K562 (cell line): ENCODE data around the gene TMEM218. TPM values are rescaled to one million over a fixed set of nuclear protein-coding genes. Genes with fewer than 3 reads are reported as not detected.

Source experiments
- ATAC-seq: fragments of 200-7000 bp; cut with Tn5 transposase; 3 replicates; pipeline ENCODE4 v1.9.1; 2020; ENCODE audit warnings: moderate library complexity
- BruUV-seq: library from RNA; stranded (reverse); fragments of 400-500 nt; replicated peaks from 2 replicates; lab custom pipeline; 2021; lab: Mats Ljungman, UMichigan
- CTCF ChIA-PET: fragments of 300-600 bp; formaldehyde crosslinking; extraction: SDS; loops from one replicate; lab custom pipeline; 2021; ENCODE audit warnings: low intra/inter-chr PET ratio; lab: Yijun Ruan, JAX
- POLR2A ChIA-PET: fragments of 300-600, 350-650 bp; sonication (Branson Sonifier 250); formaldehyde crosslinking; extraction: SDS; loops from one replicate; lab custom pipeline; 2021; ENCODE audit warnings: antibody characterized with exemption, inconsistent platforms; lab: Yijun Ruan, JAX
- DNase-seq, 4 experiments: peaks; one replicate each; pipeline versions ENCODE4 v3.0.0 to v3.0.0-alpha.2; 2011 to 2018; ENCODE audit warnings: low spot score in 3 of 4, mixed read lengths in 3 of 4; ENCODE audit errors: extremely low read depth in 1 of 4
- FAIRE-seq: peaks from 2 replicates; lab custom pipeline; 2011; peaks lifted over from hg19 to GRCh38; lab: Jason Lieb, UNC
- H2AFZ ChIP-seq: 2 replicates; pipeline ENCODE4 v1.6.0; 2011; ENCODE audit warnings: low read depth, low read length, control low read depth, inconsistent platforms
- H3K27ac ChIP-seq: fragments of 200-600 bp; 3 replicates; pipeline ENCODE4 v1.8.0; 2011; ENCODE audit warnings: low read depth, mild to moderate bottlenecking, control low read depth, inconsistent platforms, low read length, moderate library complexity, mixed read lengths; ENCODE audit errors: extremely low read depth
- H3K27me3 ChIP-seq, 2 experiments: fragments of 300-600 bp in 1 of 2; 2 replicates in 1 of 2; 3 replicates in 1 of 2; pipeline versions ENCODE4 v1.6.0 to v1.8.0; 2011; ENCODE audit warnings: inconsistent platforms in 2 of 2, low read length in 2 of 2, mild to moderate bottlenecking in 1 of 2, mixed read lengths in 1 of 2, moderate library complexity in 1 of 2; ENCODE audit not compliant: control insufficient read depth in 2 of 2, insufficient read depth in 2 of 2
- H3K36me3 ChIP-seq: fragments of 300-600 bp; 3 replicates; pipeline ENCODE4 v1.8.0; 2011; ENCODE audit warnings: mild to moderate bottlenecking, low read length, inconsistent platforms; ENCODE audit not compliant: control insufficient read depth, insufficient read depth
- H3K4me1 ChIP-seq, 2 experiments: fragments of 200-600 bp in 1 of 2; replicated peaks in 1 of 2; 2 replicates in 1 of 2; 3 replicates in 1 of 2; pipeline versions ENCODE4 v1.5.1 to v1.8.0; 2011; ENCODE audit warnings: inconsistent platforms in 2 of 2, low read length in 2 of 2, mild to moderate bottlenecking in 1 of 2, mixed read lengths in 1 of 2, moderate library complexity in 1 of 2; ENCODE audit not compliant: control insufficient read depth in 2 of 2, insufficient read depth in 2 of 2
- H3K4me2 ChIP-seq: 2 replicates; pipeline ENCODE4 v1.6.1; 2011; ENCODE audit warnings: low read length, control low read depth, inconsistent platforms, mixed read lengths; ENCODE audit not compliant: insufficient read depth
- H3K4me3 ChIP-seq: fragments of 200-600 bp; sonication (generic), shearing (Covaris generic); 2 replicates; pipeline ENCODE4 v1.5.1; 2016; ENCODE audit warnings: control low read depth, inconsistent platforms
- H3K79me2 ChIP-seq: fragments of 200-600 bp; 3 replicates; pipeline ENCODE4 v1.8.0; 2011; ENCODE audit warnings: low read length, inconsistent platforms; ENCODE audit not compliant: control insufficient read depth, insufficient read depth
- H3K9ac ChIP-seq, 2 experiments: 2 replicates each; pipeline versions ENCODE4 v1.6.0 to v1.6.1; 2011; ENCODE audit warnings: low read depth in 2 of 2, low read length in 2 of 2, control low read depth in 1 of 2, inconsistent platforms in 1 of 2, mild to moderate bottlenecking in 1 of 2, mixed read lengths in 1 of 2; ENCODE audit not compliant: insufficient read depth in 1 of 2
- H3K9me1 ChIP-seq: one replicate; pipeline ENCODE4 v1.6.0; 2011; ENCODE audit warnings: inconsistent platforms, mild to moderate bottlenecking, low read length, moderate library complexity; ENCODE audit not compliant: control insufficient read depth, insufficient read depth
- H3K9me3 ChIP-seq: replicated peaks from 2 replicates; pipeline ENCODE4 v1.5.1; 2011; ENCODE audit warnings: low read depth, low read length, inconsistent platforms; ENCODE audit not compliant: control insufficient read depth, insufficient read depth
- H4K20me1 ChIP-seq: replicated peaks from 2 replicates; pipeline ENCODE4 v1.6.1; 2011; ENCODE audit warnings: low read length, inconsistent platforms, mixed read lengths; ENCODE audit not compliant: control insufficient read depth, insufficient read depth
- CBFB ChIP-seq: sonication (generic); formaldehyde crosslinking; IDR thresholded peaks from 2 replicates; pipeline ENCODE4 v1.4.0; 2020; ENCODE audit warnings: mild to moderate bottlenecking, missing genetic modification reagents
- FIP1L1 ChIP-seq: fragments of 200-400 bp; formaldehyde crosslinking; IDR thresholded peaks from 2 replicates; pipeline ENCODE4 v1.6.1; 2018; ENCODE audit warnings: mild to moderate bottlenecking, low read depth, low read length; ENCODE audit not compliant: poor library complexity, severe bottlenecking
- HDAC2 ChIP-seq: fragments of 450-650 bp; IDR thresholded peaks from 2 replicates; pipeline ENCODE4 v1.6.1; 2016; ENCODE audit warnings: mild to moderate bottlenecking
- HMBOX1 ChIP-seq: sonication (generic); IDR thresholded peaks from 2 replicates; pipeline ENCODE4 v1.6.1; 2016
- KAT7 ChIP-seq: sonication (generic); formaldehyde crosslinking; IDR thresholded peaks from 2 replicates; pipeline ENCODE4 v1.8.0; 2022; ENCODE audit warnings: missing genetic modification reagents, mild to moderate bottlenecking, borderline replicate concordance
- LARP7 ChIP-seq: fragments of 450-650 bp; IDR thresholded peaks from 2 replicates; pipeline ENCODE4 v1.6.1; 2016
- NUFIP1 ChIP-seq: fragments of 450-650 bp; IDR thresholded peaks from 2 replicates; pipeline ENCODE4 v1.6.1; 2018; ENCODE audit not compliant: partially characterized antibody
- OTX1 ChIP-seq: fragments of 450-650 bp; formaldehyde crosslinking; IDR thresholded peaks from 2 replicates; pipeline ENCODE4 v1.4.0; 2022; ENCODE audit warnings: mild to moderate bottlenecking
- PHB ChIP-seq: fragments of 250-450 bp; sonication (Bioruptor Pico); IDR thresholded peaks from 2 replicates; pipeline ENCODE4 v1.5.0; 2021
- PREB ChIP-seq: sonication (generic); formaldehyde crosslinking; IDR thresholded peaks from 2 replicates; pipeline ENCODE4 v1.8.1; 2023; ENCODE audit warnings: mild to moderate bottlenecking, missing genetic modification reagents
- PURB ChIP-seq: sonication (generic); formaldehyde crosslinking; IDR thresholded peaks from 2 replicates; pipeline ENCODE4 v1.9.0; 2021; ENCODE audit warnings: low read depth, mild to moderate bottlenecking, missing genetic modification reagents
- RBBP5 ChIP-seq: fragments of 200-600 bp; sonication (generic); IDR thresholded peaks from 2 replicates; pipeline ENCODE4 v1.6.1; 2012; ENCODE audit warnings: borderline replicate concordance, mild to moderate bottlenecking, low read length, control low read depth, inconsistent platforms; ENCODE audit not compliant: insufficient read depth, poor library complexity, severe bottlenecking
- TAF15 ChIP-seq: fragments of 200-400 bp; formaldehyde crosslinking; IDR thresholded peaks from 2 replicates; pipeline ENCODE4 v1.6.1; 2017; ENCODE audit warnings: mild to moderate bottlenecking, low read depth, low read length, moderate library complexity
- TGIF2 ChIP-seq: sonication (generic); formaldehyde crosslinking; IDR thresholded peaks from 2 replicates; pipeline ENCODE4 v1.8.1; 2022; ENCODE audit warnings: mild to moderate bottlenecking, missing genetic modification reagents, moderate library complexity
- WGBS: fragments of 100-300 bp; shearing (Covaris generic); methylation state at CpG from one replicate; pipeline ENCODE4 v1.1.6; 2016; ENCODE audit warnings: low coverage, mixed read lengths; ENCODE audit not compliant: insufficient coverage; ENCODE audit errors: missing lambda C conversion rate; 5-methylcytosine and 5-hydroxymethylcytosine counted together
- in situ Hi-C: fragments of 300-500 bp; cut with MboI; formaldehyde crosslinking; loops from 4 replicates; pipeline ENCODE4 v1.15.0; 2018; ENCODE audit warnings: inconsistent platforms, mixed read lengths
- intact Hi-C: fragments of 100-400 bp; cut with micrococcal nuclease; formaldehyde crosslinking; loops from 2 replicates; pipeline ENCODE4 v1.14.2; 2022
- polyA plus RNA-seq, 8 experiments: library from polyadenylated mRNA; depleted of rRNA in 4 of 8; stranded (reverse) in 5 of 8; unstranded in 3 of 8; fragments of >200 nt; fragmentation: Nextera tagmentation in 2 of 8; fragmentation: Illumina TruSeq in 1 of 8; extraction: Ambion mirVana in 2 of 8; extraction: Trizol in 1 of 8; gene quantifications; 2 replicates each; pipeline versions ENCODE4 v1.2.1 to v1.2.3, GENCODE V29; 2011 to 2014; ENCODE audit warnings: inconsistent platforms in 1 of 8, missing spikeins in 1 of 8
- total RNA-seq, 7 experiments: library from RNA; depleted of rRNA in 6 of 7; stranded (reverse); fragments of >200 nt in 6 of 7; fragmentation: Illumina TruSeq in 2 of 7; extraction: Trizol in 2 of 7; gene quantifications; 2 replicates each; pipeline versions ENCODE4 v1.2.1 to v1.2.3, GENCODE V29; 2011 to 2021; ENCODE audit warnings: low replicate concordance in 1 of 7
- TF ChIP-seq, protein P1 (sequence below): fragments of 250-450 bp; sonication (Bioruptor Pico); IDR thresholded peaks from 2 replicates; pipeline ENCODE4 v1.4.0; 2020; ENCODE audit warnings: mild to moderate bottlenecking, moderate library complexity, borderline replicate concordance

The TMEM218 gene
- total and polyA plus RNA-seq, 9 of the 15 experiments (the other 6 are each of a cell fraction or from before 2014, with no cell fraction given), result 13.4 to 32.2 (median 25.4) TPM

DNA sequence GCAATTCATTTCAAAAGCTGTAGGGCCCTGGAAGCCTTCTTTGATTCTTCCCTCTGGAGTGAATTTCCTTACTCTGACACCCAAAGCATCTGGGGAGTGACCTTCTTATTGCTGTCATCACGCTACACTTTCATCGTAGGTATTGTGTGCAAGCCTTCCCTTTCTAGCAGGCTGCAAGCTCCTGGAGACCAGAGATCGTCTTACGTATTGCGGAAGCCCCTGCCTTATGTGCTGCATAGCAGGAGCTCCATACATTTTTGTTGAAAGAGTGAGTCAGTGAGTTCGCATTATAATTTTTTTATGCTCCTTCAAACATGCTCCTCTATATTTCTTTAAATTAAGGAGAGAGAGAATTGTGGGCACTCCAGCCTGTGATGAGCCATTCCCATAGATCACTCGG lies 21.2 kb upstream of the TMEM218 start:
- Histone ChIP-seq H4K20me1 (no peaks in the 10 kb centered on the region), H3K4me2 (no peak overlapping the region), H3K9ac (no peak overlapping the region), H3K4me1 (no peaks in the 10 kb centered on the region), H3K79me2 (no peaks in the 10 kb centered on the region), H2AFZ (no peak overlapping the region), H3K36me3 (no peaks in the 10 kb centered on the region), H3K9me3 (no peaks in the 10 kb centered on the region), H3K27ac (no peak overlapping the region), H3K9me1 (no peaks in the 10 kb centered on the region), H3K27me3 (peaks cover 18 to 31% of the 10 kb centered on the region in 2 experiments), H3K4me3 (no peak overlapping the region)
- BruUV-seq, result no TSS peak
- in situ Hi-C loops (no loop called here), intact Hi-C loops (no loop called here)
- DNase-seq (no peak), FAIRE-seq (no peak), ATAC-seq (no peak)
- ChIA-PET POLR2A (no interaction called here), CTCF (no interaction called here)
- TF ChIP-seq KAT7 (CRISPR knock-in tag), result no peak
- TF ChIP-seq CBFB, result no peak
- TF ChIP-seq OTX1 (CRISPR knock-in tag), result no peak
- TF ChIP-seq, protein P1, sequence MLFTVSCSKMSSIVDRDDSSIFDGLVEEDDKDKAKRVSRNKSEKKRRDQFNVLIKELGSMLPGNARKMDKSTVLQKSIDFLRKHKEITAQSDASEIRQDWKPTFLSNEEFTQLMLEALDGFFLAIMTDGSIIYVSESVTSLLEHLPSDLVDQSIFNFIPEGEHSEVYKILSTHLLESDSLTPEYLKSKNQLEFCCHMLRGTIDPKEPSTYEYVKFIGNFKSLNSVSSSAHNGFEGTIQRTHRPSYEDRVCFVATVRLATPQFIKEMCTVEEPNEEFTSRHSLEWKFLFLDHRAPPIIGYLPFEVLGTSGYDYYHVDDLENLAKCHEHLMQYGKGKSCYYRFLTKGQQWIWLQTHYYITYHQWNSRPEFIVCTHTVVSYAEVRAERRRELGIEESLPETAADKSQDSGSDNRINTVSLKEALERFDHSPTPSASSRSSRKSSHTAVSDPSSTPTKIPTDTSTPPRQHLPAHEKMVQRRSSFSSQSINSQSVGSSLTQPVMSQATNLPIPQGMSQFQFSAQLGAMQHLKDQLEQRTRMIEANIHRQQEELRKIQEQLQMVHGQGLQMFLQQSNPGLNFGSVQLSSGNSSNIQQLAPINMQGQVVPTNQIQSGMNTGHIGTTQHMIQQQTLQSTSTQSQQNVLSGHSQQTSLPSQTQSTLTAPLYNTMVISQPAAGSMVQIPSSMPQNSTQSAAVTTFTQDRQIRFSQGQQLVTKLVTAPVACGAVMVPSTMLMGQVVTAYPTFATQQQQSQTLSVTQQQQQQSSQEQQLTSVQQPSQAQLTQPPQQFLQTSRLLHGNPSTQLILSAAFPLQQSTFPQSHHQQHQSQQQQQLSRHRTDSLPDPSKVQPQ (CRISPR knock-in tag), result no peak
- no peak for TF ChIP-seq NUFIP1
- TF ChIP-seq TAF15, result no peak
- TF ChIP-seq FIP1L1, result no peak
- no peak for TF ChIP-seq RBBP5
- no peak for TF ChIP-seq PURB (CRISPR knock-in tag)
- no peak for TF ChIP-seq PREB (CRISPR knock-in tag)
- TF ChIP-seq HMBOX1, result no peak
- TF ChIP-seq PHB (CRISPR knock-in tag), result no peak
- no peak for TF ChIP-seq TGIF2 (CRISPR knock-in tag)
- no peak for TF ChIP-seq LARP7
- no peak for TF ChIP-seq HDAC2
- WGBS, result 9% methylated on average over 7 of the region's 7 CpGs
